HepG2 (cell line): ENCODE measurements around the gene LRRC25. TPM values are rescaled to one million over a fixed set of nuclear protein-coding genes. Genes with fewer than 3 reads are reported as not detected.

Experiments used
- CENPX ChIP-seq: sonication (generic); formaldehyde crosslinking; IDR thresholded peaks from 2 replicates; pipeline ENCODE4 v1.9.0; 2021; ENCODE audit warnings: mild to moderate bottlenecking, missing genetic modification reagents, moderate library complexity
- ERF ChIP-seq: IDR thresholded peaks from 2 replicates; pipeline ENCODE4 v1.6.1; 2018; ENCODE audit warnings: missing biosample characterization, missing genetic modification reagents
- IKZF4 ChIP-seq: sonication (generic); formaldehyde crosslinking; IDR thresholded peaks from 2 replicates; pipeline ENCODE4 v1.5.1; 2020; ENCODE audit warnings: borderline replicate concordance, mild to moderate bottlenecking, low read depth, missing genetic modification reagents; ENCODE audit errors: not compliant biosample characterization
- KDM6A ChIP-seq: IDR thresholded peaks from 2 replicates; pipeline ENCODE4 v1.6.1; 2016; ENCODE audit warnings: low read depth
- PLSCR1 ChIP-seq: sonication (generic); formaldehyde crosslinking; IDR thresholded peaks from 2 replicates; pipeline ENCODE4 v1.5.0; 2020; ENCODE audit warnings: missing genetic modification reagents, mild to moderate bottlenecking, borderline replicate concordance
- RARG ChIP-seq: sonication (generic); formaldehyde crosslinking; IDR thresholded peaks from 2 replicates; pipeline ENCODE4 v1.4.0; 2020; ENCODE audit warnings: low read depth, mild to moderate bottlenecking, missing genetic modification reagents
- THAP11 ChIP-seq: IDR thresholded peaks from 2 replicates; pipeline ENCODE4 v1.6.1; 2016; ENCODE audit warnings: missing biosample characterization, missing genetic modification reagents
- THAP8 ChIP-seq: sonication (generic); formaldehyde crosslinking; IDR thresholded peaks from 2 replicates; pipeline ENCODE4 v1.5.1; 2020; ENCODE audit warnings: missing genetic modification reagents, mild to moderate bottlenecking, borderline replicate concordance
- ZBTB20 ChIP-seq: sonication (generic); formaldehyde crosslinking; IDR thresholded peaks from 2 replicates; pipeline ENCODE4 v1.8.1; 2023; ENCODE audit warnings: missing genetic modification reagents, low read depth, mild to moderate bottlenecking, borderline replicate concordance
- ZBTB44 ChIP-seq: sonication (generic); formaldehyde crosslinking; IDR thresholded peaks from 2 replicates; pipeline ENCODE4 v1.4.0; 2020; ENCODE audit warnings: missing genetic modification reagents
- ZBTB8A ChIP-seq: sonication (generic); formaldehyde crosslinking; IDR thresholded peaks from 2 replicates; pipeline ENCODE4 v1.4.0; 2020; ENCODE audit warnings: mild to moderate bottlenecking, low read depth, missing genetic modification reagents, borderline replicate concordance
- ZNF225 ChIP-seq: sonication (generic); formaldehyde crosslinking; IDR thresholded peaks from 2 replicates; pipeline ENCODE4 v1.4.0; 2020; ENCODE audit warnings: mild to moderate bottlenecking, missing genetic modification reagents
- ZNF251 ChIP-seq: sonication (generic); formaldehyde crosslinking; IDR thresholded peaks from 2 replicates; pipeline ENCODE4 v1.9.0; 2021; ENCODE audit warnings: mild to moderate bottlenecking, missing genetic modification reagents
- ZNF333 ChIP-seq: sonication (generic); formaldehyde crosslinking; IDR thresholded peaks from 2 replicates; pipeline ENCODE4 v1.4.0; 2020; ENCODE audit warnings: mild to moderate bottlenecking, missing genetic modification reagents, borderline replicate concordance
- ZNF564 ChIP-seq: sonication (generic); formaldehyde crosslinking; IDR thresholded peaks from 2 replicates; pipeline ENCODE4 v1.8.1; 2023; ENCODE audit warnings: mild to moderate bottlenecking, missing genetic modification reagents
- ZNF589 ChIP-seq: sonication (generic); formaldehyde crosslinking; conservative IDR thresholded peaks from 2 replicates; pipeline ENCODE4 v1.8.0; 2022; ENCODE audit warnings: mild to moderate bottlenecking, moderate library complexity, missing genetic modification reagents
- polyA plus RNA-seq, 8 experiments: library from polyadenylated mRNA; depleted of rRNA in 3 of 8; stranded (reverse) in 7 of 8; unstranded in 1 of 8; fragments of >200 nt; fragmentation: Illumina TruSeq in 4 of 8; extraction: Trizol in 4 of 8; gene quantifications; 2 replicates each; pipeline versions ENCODE4 v1.2.1 to v1.2.3, GENCODE V29; 2011 to 2016; ENCODE audit warnings: low read depth in 4 of 8, missing spikeins in 1 of 8, mixed read lengths in 1 of 8; ENCODE audit not compliant: insufficient read depth in 1 of 8
- total RNA-seq, 5 experiments: library from RNA; depleted of rRNA; stranded (reverse); fragments of >200 nt; fragmentation: Illumina TruSeq; extraction: Trizol; gene quantifications; 2 replicates each; pipeline ENCODE4 v1.2.3, GENCODE V29; 2016; ENCODE audit warnings: low read depth in 1 of 5
- TF ChIP-seq, protein P1 (sequence below): sonication (generic); formaldehyde crosslinking; IDR thresholded peaks from 2 replicates; pipeline ENCODE4 v1.8.0; 2022; ENCODE audit warnings: mild to moderate bottlenecking, missing genetic modification reagents, moderate library complexity
- TF ChIP-seq, protein P2 (sequence below): sonication (generic); formaldehyde crosslinking; IDR thresholded peaks from 2 replicates; pipeline ENCODE4 v1.4.0; 2020; ENCODE audit warnings: missing genetic modification reagents, borderline replicate concordance

Gene LRRC25
- total and polyA plus RNA-seq, 2 of the 13 experiments (the other 11 are each of a cell fraction or from before 2014, with no cell fraction given) = 0.13 to 0.53 TPM

DNA sequence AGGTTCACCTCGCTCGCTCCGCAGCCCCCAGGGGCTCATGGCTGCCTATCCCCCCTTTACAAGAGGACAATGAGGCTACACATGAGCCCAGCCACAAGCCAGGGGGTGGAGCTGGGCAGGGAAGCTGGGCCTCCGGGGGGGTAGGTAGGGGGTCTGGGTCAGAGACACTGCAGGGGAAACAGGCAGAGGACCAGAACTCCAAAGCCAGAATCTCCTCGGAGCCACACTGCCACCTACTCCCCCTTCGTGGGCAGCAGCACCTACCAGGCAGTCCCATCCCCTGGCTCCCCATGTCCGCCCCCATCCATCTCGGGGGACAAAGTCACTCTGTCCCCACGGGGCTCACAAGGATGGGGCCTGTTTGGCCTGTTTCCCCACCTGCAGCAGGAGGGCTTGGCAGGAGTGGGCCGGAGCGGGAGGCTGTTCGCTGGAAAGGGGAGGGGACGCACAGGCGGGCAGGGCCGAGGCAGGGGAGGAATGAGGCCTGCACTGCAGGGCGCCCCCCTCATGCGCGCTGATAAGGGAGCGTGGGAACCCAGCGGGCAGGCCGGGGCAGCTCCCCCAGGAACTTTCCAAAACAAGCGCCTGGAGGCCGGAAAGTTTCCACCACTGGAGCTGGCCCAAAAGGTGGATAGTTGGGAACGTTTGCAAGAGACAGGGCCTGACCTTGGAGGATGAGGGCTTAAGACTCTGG lies 41.1 kb upstream of the LRRC25 start (continued):
- no peak for TF ChIP-seq ZNF251 (CRISPR knock-in tag)
- no peak for TF ChIP-seq ZBTB8A (CRISPR knock-in tag)
- TF ChIP-seq ZBTB20 (CRISPR knock-in tag) = no peak; the same call in 1 of the 2 replicates
- no peak for TF ChIP-seq ZNF225 (CRISPR knock-in tag)
- TF ChIP-seq ZNF589 (CRISPR knock-in tag) = peak; percentile 85
- TF ChIP-seq IKZF4 = peak; percentile 51
- TF ChIP-seq ERF (CRISPR knock-in tag) = 0 out of 2 replicates have a peak, but pooled peaks have one; percentile 39
- TF ChIP-seq RARG (CRISPR knock-in tag) = no peak
- TF ChIP-seq THAP11 (CRISPR knock-in tag) = 0 out of 2 replicates have a peak, but pooled peaks have one; percentile 7
- TF ChIP-seq ZNF564 = peak; percentile 56; the same call in 1 of the 2 replicates
- TF ChIP-seq KDM6A = no peak
- TF ChIP-seq THAP8 (CRISPR knock-in tag) = no peak
- TF ChIP-seq, protein P1, sequence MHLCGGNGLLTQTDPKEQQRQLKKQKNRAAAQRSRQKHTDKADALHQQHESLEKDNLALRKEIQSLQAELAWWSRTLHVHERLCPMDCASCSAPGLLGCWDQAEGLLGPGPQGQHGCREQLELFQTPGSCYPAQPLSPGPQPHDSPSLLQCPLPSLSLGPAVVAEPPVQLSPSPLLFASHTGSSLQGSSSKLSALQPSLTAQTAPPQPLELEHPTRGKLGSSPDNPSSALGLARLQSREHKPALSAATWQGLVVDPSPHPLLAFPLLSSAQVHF (CRISPR knock-in tag) = no peak
- TF ChIP-seq ZNF333 (CRISPR knock-in tag) = no peak
- no peak for TF ChIP-seq CENPX
- TF ChIP-seq, protein P2, sequence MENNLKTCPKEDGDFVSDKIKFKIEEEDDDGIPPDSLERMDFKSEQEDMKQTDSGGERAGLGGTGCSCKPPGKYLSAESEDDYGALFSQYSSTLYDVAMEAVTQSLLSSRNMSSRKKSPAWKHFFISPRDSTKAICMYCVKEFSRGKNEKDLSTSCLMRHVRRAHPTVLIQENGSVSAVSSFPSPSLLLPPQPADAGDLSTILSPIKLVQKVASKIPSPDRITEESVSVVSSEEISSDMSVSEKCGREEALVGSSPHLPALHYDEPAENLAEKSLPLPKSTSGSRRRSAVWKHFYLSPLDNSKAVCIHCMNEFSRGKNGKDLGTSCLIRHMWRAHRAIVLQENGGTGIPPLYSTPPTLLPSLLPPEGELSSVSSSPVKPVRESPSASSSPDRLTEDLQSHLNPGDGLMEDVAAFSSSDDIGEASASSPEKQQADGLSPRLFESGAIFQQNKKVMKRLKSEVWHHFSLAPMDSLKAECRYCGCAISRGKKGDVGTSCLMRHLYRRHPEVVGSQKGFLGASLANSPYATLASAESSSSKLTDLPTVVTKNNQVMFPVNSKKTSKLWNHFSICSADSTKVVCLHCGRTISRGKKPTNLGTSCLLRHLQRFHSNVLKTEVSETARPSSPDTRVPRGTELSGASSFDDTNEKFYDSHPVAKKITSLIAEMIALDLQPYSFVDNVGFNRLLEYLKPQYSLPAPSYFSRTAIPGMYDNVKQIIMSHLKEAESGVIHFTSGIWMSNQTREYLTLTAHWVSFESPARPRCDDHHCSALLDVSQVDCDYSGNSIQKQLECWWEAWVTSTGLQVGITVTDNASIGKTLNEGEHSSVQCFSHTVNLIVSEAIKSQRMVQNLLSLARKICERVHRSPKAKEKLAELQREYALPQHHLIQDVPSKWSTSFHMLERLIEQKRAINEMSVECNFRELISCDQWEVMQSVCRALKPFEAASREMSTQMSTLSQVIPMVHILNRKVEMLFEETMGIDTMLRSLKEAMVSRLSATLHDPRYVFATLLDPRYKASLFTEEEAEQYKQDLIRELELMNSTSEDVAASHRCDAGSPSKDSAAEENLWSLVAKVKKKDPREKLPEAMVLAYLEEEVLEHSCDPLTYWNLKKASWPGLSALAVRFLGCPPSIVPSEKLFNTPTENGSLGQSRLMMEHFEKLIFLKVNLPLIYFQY (CRISPR knock-in tag) = no peak
- TF ChIP-seq ZBTB44 (CRISPR knock-in tag) = no peak
- TF ChIP-seq PLSCR1 (CRISPR knock-in tag) = no peak
